ENCODE results near the gene PCSK5.

Gene PCSK5

GRCh38 chr9:76155361-76155760 lies 264.9 kb downstream of the PCSK5 start:
- no peak for DNase-seq

GRCh38 chr9:76158713-76159112 lies 268.2 kb downstream of the PCSK5 start:
- no peak for DNase-seq

DNA sequence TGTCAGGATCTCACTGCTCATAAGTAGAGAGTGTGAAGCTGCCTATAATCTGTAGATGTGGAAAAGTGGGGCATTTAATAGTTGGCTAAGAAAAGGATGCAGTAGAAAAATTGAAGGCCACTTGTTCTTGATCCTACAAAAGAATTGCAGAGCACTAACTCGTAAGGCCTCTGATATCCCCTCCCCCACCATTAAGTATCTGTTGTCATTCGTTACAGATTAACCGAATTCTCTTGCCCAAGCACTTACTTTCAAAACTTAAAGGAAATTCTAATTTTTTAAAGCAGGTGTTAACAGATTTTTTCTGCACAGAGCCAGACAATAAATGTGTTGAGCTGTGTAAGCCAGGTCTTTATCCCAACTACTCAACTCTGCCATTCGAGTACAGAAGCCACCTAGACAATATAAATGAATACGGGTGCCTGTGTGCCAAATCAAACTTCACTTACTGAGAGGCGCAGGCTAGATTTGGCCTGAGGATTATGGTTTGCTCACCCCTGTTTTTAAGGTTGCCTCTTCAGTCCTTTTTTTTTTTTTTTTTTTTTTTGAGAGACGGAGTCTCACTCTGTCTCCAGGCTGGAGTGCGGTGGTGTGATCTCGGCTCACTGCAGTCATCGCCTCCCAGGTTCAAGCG lies 268.9 kb downstream of the PCSK5 start:
- DNase-seq = no peak

DNA sequence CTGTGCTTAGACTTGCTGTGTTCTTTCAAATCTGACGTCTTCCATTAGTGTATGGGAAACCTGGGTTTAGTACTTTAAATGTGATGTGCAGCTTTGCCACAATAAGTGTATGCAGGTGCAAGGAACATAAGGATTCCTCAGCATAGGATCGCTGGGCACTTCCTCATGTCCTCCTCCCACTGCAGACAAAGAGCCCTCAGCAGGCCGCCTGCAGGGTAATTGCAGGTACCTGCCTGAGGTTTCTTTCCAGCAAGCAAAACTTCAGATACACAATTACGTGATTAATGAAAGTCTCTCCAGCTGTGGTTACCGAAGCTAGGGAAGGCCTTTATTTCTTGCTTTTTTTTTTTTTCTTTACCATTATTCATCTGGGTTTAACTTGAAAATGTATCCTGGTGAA lies 270.6 kb downstream of the PCSK5 start:
- DNase-seq = no peak

- no peak for DNase-seq
Measured at GRCh38 chr9:76161541-76161940, 271.1 kb downstream of the PCSK5 start.

- no peak for DNase-seq
Measured at GRCh38 chr9:76162086-76162730, 271.7 kb downstream of the PCSK5 start.

DNA sequence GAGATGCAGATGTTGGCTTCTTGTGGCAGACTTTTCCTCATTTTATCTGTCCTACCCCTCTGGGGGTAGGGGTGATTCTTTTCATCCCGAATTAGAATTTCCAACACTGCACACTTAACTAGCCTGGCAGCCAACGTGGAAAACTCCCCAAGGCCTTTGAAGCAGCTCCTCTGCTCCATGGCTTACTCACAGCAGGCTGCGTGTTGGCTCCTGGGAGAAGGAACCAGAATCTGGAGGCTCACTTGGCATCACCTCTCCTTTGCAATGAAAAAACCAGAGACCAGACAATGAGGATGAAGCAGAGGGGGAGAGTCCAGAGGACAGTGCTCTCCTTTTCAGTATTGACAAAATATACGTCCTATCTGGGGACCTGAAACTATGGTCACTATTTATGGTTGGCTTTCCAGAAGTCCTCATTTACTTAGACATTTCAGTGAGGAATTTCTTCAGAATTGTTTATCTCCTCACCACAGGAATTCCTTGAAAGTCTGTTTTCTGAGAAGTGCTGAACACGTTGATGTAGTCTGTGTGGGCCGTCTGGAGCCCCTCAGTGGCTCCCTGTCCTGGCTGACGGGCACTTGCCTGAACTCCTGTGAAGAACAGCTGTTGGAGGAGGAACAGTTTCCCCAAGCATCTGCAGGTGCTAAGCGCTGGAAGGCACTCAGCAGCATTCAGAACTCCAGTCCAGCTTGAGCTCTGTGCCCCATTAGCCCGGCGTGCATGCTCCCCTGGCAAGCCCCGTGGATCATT lies 272.5 kb downstream of the PCSK5 start:
- no peak for DNase-seq

DNA sequence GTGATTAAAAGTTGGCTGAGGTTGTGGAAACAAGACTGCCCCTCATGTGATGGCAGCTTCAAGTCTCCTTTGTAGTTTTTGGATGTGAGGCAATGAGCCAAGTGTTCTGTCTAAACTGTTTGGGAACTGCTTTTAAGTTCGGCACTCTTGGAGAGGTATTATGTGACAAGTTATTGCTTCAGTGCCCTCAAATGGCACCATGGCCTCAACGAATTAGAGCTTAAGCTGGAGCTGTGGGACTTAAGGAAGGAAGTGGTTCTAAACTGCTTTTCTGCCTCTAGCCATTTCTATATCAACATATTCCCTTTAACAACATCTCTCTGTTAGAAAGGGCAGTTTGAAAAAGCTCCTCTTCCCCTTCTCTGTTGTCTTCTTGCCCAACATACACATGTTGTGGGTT lies 276.1 kb downstream of the PCSK5 start:
- no peak for DNase-seq

DNA sequence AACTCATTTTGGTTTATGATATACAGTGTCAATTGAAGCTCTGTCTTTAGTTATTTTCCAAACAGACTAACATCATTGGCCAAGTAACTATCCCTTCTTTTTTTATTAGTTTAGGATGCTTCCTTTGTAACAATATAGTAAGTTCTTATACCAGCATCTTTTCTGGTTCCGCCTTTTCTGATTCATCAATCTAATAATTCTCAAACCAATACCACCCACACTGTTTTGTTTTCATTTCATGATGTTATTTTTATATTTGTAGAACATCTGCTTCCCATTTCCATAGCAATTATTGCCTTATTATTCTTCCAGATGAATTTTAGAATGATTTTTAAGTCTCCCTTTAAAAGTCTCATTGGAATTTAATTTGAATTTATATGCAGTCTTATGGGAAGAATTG lies 285.7 kb downstream of the PCSK5 start:
- DNase-seq = no peak

GRCh38 chr9:76177931-76178330 lies 287.5 kb downstream of the PCSK5 start:
- DNase-seq = no peak

DNA sequence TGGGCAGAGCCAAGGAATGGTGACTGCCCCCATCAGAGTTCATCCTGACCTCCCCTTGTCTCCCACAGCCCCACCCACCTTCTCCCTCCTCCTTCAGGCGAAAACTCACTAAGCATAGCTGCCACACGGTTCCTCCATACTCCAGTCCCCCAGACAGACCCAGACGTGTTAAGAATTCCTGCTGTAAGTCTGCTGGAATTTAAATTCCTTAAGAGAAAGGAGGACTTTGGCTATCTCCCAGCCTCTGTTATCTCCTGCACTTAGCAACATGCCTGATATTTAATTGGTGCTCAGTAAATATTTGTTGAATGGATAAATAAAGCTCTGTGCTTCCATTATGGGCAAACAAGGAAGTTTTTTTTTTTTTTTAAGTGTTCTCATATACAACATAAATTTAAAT lies 290.1 kb downstream of the PCSK5 start:
- DNase-seq = no peak

- DNase-seq = no peak
Measured at GRCh38 chr9:76181020-76181641, 290.7 kb downstream of the PCSK5 start.

DNA sequence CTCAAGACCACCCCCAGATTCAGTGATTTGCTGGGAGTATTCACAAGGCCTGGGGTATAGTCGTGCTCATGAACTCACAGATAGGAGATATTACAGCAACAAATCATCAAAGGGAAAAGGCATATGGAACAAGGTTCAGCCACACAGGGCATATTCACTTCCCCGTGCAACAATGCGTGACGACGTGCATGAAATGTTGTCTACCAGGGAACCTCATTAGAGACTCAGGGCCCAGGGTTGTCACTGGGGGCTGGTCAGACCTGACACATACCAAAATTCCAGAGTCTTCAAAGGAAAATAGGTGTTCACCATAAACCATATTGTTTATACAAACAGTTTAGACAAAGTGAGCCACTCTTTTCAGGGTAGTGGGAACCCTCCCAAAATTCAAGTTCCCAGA lies 291.3 kb downstream of the PCSK5 start:
- no peak for DNase-seq

DNA sequence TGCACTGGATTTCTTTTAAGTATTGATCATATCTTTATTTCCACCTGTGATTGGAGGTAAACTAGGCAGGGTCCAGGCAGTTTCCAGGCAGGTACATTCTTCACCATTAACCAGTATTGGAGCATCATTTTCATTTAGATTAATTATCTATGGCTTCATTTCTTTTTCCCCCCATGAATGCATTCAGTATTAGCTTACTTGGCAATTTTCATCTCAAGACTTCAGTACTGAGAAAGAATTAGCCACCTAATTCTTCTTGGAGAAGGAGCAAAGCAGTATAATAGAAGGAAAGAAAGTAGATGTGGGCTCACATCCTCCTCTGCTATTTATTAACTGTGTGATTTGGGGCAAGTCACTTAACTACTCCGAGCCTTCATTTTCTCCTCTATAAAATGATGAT lies 295.0 kb downstream of the PCSK5 start:
- no peak for DNase-seq

DNA sequence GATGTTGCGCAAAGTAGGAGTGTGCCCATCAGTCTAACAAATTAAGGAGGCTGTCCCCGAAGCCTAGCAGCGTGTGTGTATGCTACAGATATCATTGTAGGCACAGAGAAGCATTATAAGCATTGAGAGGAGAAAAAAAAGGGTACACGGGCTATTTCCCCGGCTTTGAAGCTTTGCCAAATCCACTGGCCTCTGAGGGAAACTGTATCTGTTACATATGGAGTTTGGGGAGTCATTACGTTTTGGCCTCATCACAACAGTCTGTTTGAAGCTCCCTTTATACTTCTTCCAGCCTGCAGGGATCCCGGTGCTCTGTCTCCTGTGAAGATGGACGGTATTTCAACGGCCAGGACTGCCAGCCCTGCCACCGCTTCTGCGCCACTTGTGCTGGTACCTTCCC lies 297.8 kb downstream of the PCSK5 start:
- no peak for DNase-seq

DNA sequence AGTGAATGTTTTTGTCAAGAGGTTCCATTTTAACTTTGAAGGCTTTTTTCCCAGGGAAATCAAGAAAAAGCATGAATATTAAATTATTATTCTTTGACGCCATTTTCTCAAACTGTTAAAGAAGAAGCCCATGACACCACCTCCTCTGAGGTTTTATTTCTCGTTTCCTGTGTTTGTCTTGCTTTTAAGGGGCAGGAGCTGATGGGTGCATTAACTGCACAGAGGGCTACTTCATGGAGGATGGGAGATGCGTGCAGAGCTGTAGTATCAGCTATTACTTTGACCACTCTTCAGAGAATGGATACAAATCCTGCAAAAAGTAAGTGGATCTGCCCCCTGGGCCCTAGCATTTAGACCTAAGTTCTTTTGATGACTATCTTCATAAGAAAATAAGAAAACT lies 298.4 kb downstream of the PCSK5 start:
- DNase-seq = no peak

DNA sequence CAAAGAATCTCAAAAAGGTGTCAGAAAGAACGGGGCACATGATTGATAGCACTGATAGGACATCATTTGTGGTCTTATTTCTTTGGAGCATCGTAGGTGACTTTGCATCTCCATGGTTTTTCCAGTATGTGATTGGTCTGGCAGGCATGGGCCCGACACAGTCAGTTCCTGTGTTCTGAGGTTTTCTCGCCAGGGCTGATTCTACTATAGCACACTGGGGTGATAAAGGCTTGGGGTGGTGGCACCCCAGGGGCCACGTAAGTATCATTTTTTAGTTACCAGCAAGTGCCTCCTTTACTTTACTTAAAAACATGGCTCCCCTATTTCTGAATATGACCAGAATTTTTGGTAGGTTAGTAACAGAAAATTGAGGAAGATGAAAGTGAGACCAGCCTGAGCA lies 301.0 kb downstream of the PCSK5 start:
- DNase-seq = no peak

DNA sequence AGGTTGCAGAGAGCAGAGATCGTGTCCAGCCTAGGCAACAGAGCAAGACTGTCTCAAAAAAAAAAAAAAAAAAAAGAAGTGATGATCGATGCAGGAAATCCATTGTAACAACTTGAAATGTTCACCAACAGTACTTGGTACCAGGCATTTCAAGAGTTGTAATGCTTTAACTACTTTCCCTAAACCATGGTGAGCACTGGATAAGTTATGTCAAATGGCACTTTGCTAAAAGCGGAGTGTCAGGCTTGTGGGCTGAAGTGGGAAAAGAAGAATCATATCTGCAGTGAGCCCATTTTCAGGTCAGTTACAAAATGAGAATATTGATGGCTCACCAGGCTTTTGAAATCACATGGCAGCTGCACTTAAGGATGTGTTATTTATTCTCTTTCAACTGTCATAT lies 301.5 kb downstream of the PCSK5 start:
- DNase-seq = no peak

GRCh38 chr9:76194896-76195295 lies 304.4 kb downstream of the PCSK5 start:
- no peak for DNase-seq

DNA sequence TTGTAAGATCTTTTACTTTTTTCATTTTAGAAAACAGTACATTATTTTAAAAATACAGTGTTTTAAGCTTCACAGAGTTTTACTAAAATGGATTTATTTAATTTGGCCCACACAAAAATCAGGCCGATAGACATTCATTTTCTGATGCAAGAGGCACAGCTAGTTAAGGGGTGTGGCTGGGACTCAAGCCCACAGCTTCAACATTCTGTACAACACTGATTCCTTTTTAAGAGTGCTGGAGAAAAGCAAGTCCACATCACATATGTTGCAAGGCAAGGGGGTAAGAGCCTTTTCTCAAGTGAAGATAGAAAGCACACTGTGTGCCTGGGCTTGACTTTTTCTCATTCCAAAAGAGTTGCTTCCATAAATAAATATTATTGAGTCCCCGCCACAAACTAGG lies 307.9 kb downstream of the PCSK5 start:
- DNase-seq = no peak

DNA sequence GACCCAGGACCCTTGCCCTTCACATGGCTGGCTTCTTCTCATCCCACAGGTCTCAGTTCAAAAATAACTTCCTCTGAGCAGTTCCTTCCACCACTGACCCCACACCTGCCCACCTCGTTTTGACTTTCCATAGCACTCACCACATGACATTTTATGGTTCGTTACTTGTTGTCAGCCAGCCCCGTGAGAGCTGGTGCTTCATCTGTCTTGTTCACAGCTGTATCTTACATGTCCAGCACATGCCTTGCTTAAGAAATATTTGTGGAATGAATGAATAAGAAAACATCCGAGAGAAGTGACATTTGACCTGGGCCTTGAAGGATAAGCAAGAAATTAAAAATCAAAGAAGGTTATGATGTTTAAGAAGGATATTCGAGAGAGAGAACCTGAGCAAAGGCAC lies 309.8 kb downstream of the PCSK5 start:
- no peak for DNase-seq

- DNase-seq = no peak
Measured at GRCh38 chr9:76200745-76201144, 310.3 kb downstream of the PCSK5 start.

- DNase-seq = no peak
Measured at GRCh38 chr9:76203373-76203772, 312.9 kb downstream of the PCSK5 start.

- no peak for DNase-seq
Measured at GRCh38 chr9:76206821-76207220, 316.3 kb downstream of the PCSK5 start.

Measured in activated effector memory CD4-positive, alpha-beta T cell treated with Interleukin-2 at 50 U/mL for 16 hours (primary cell).